GM18517 (cell line): ENCODE data around the gene GRID2IP.

Experiments used
- ATAC-seq: cut with Tn5 transposase; IDR thresholded peaks from one replicate; pipeline ENCODE4 v1.9.1; 2021; ENCODE audit warnings: mild to moderate bottlenecking, moderate library complexity; ENCODE audit not compliant: unreplicated experiment

GRID2IP gene

GRCh38 chr7:6563936-6564770, 12.9 kb upstream of the GRID2IP start:
- ATAC-seq: no peak

- ATAC-seq: no peak
These were observed 10.8 kb upstream of the GRID2IP start for GRCh38 chr7:6562106-6562505.

GRCh38 chr7:6559896-6560295, 8.6 kb upstream of the GRID2IP start:
- ATAC-seq: no peak

- no peak for ATAC-seq
These were observed 7.6 kb upstream of the GRID2IP start for GRCh38 chr7:6558837-6559236.

GRCh38 chr7:6556196-6556595, 4.9 kb upstream of the GRID2IP start:
- ATAC-seq: no peak

GRCh38 chr7:6554848-6555247, 3.6 kb upstream of the GRID2IP start:
- no peak for ATAC-seq

- ATAC-seq: no peak
These were observed 2.3 kb upstream of the GRID2IP start for GRCh38 chr7:6553448-6554044.

GRCh38 chr7:6547400-6547799, 3.9 kb downstream of the GRID2IP start:
- ATAC-seq: no peak

- no peak for ATAC-seq
These were observed 4.6 kb downstream of the GRID2IP start for GRCh38 chr7:6546498-6547251.

GRCh38 chr7:6545398-6546126, 5.7 kb downstream of the GRID2IP start:
- no peak for ATAC-seq

GRCh38 chr7:6542368-6542767, 8.9 kb downstream of the GRID2IP start:
- ATAC-seq: no peak

- ATAC-seq: no peak
These were observed 14.7 kb downstream of the GRID2IP start for GRCh38 chr7:6536262-6537260.

- ATAC-seq: no peak
These were observed 17.3 kb downstream of the GRID2IP start for GRCh38 chr7:6533893-6534495.

GRCh38 chr7:6532516-6532915, 18.7 kb downstream of the GRID2IP start:
- no peak for ATAC-seq

GRCh38 chr7:6531492-6532279, 19.6 kb downstream of the GRID2IP start:
- ATAC-seq: no peak

GRCh38 chr7:6530626-6531491, 20.4 kb downstream of the GRID2IP start:
- ATAC-seq: no peak

- no peak for ATAC-seq
These were observed 21.6 kb downstream of the GRID2IP start for GRCh38 chr7:6529643-6530042.
